K562 (cell line): ENCODE data around the gene CHST15. TPM values are rescaled to one million over a fixed set of nuclear protein-coding genes. Genes with fewer than 3 reads are reported as not detected.

ENCODE experiments used
- ATAC-seq: fragments of 200-7000 bp; cut with Tn5 transposase; 3 replicates; pipeline ENCODE4 v1.9.1; 2020; ENCODE audit warnings: moderate library complexity
- BruUV-seq: library from RNA; stranded (reverse); fragments of 400-500 nt; replicated peaks from 2 replicates; lab custom pipeline; 2021; lab: Mats Ljungman, UMichigan
- CTCF ChIA-PET: fragments of 300-600 bp; formaldehyde crosslinking; extraction: SDS; loops from one replicate; lab custom pipeline; 2021; ENCODE audit warnings: low intra/inter-chr PET ratio; lab: Yijun Ruan, JAX
- POLR2A ChIA-PET: fragments of 300-600, 350-650 bp; sonication (Branson Sonifier 250); formaldehyde crosslinking; extraction: SDS; loops from one replicate; lab custom pipeline; 2021; ENCODE audit warnings: antibody characterized with exemption, inconsistent platforms; lab: Yijun Ruan, JAX
- DNase-seq, 4 experiments: peaks; one replicate each; pipeline versions ENCODE4 v3.0.0 to v3.0.0-alpha.2; 2011 to 2018; ENCODE audit warnings: low spot score in 3 of 4, mixed read lengths in 3 of 4; ENCODE audit errors: extremely low read depth in 1 of 4
- FAIRE-seq: peaks from 2 replicates; lab custom pipeline; 2011; peaks lifted over from hg19 to GRCh38; lab: Jason Lieb, UNC
- H2AFZ ChIP-seq: 2 replicates; pipeline ENCODE4 v1.6.0; 2011; ENCODE audit warnings: low read depth, low read length, control low read depth, inconsistent platforms
- H3K27ac ChIP-seq: fragments of 200-600 bp; 3 replicates; pipeline ENCODE4 v1.8.0; 2011; ENCODE audit warnings: low read depth, mild to moderate bottlenecking, control low read depth, inconsistent platforms, low read length, moderate library complexity, mixed read lengths; ENCODE audit errors: extremely low read depth
- H3K27me3 ChIP-seq, 2 experiments: fragments of 300-600 bp in 1 of 2; 2 replicates in 1 of 2; 3 replicates in 1 of 2; pipeline versions ENCODE4 v1.6.0 to v1.8.0; 2011; ENCODE audit warnings: inconsistent platforms in 2 of 2, low read length in 2 of 2, mild to moderate bottlenecking in 1 of 2, mixed read lengths in 1 of 2, moderate library complexity in 1 of 2; ENCODE audit not compliant: control insufficient read depth in 2 of 2, insufficient read depth in 2 of 2
- H3K36me3 ChIP-seq: fragments of 300-600 bp; 3 replicates; pipeline ENCODE4 v1.8.0; 2011; ENCODE audit warnings: mild to moderate bottlenecking, low read length, inconsistent platforms; ENCODE audit not compliant: control insufficient read depth, insufficient read depth
- H3K4me1 ChIP-seq, 2 experiments: fragments of 200-600 bp in 1 of 2; replicated peaks in 1 of 2; 2 replicates in 1 of 2; 3 replicates in 1 of 2; pipeline versions ENCODE4 v1.5.1 to v1.8.0; 2011; ENCODE audit warnings: inconsistent platforms in 2 of 2, low read length in 2 of 2, mild to moderate bottlenecking in 1 of 2, mixed read lengths in 1 of 2, moderate library complexity in 1 of 2; ENCODE audit not compliant: control insufficient read depth in 2 of 2, insufficient read depth in 2 of 2
- H3K4me2 ChIP-seq: 2 replicates; pipeline ENCODE4 v1.6.1; 2011; ENCODE audit warnings: low read length, control low read depth, inconsistent platforms, mixed read lengths; ENCODE audit not compliant: insufficient read depth
- H3K4me3 ChIP-seq: fragments of 200-600 bp; sonication (generic), shearing (Covaris generic); 2 replicates; pipeline ENCODE4 v1.5.1; 2016; ENCODE audit warnings: control low read depth, inconsistent platforms
- H3K79me2 ChIP-seq: fragments of 200-600 bp; 3 replicates; pipeline ENCODE4 v1.8.0; 2011; ENCODE audit warnings: low read length, inconsistent platforms; ENCODE audit not compliant: control insufficient read depth, insufficient read depth
- H3K9ac ChIP-seq, 2 experiments: 2 replicates each; pipeline versions ENCODE4 v1.6.0 to v1.6.1; 2011; ENCODE audit warnings: low read depth in 2 of 2, low read length in 2 of 2, control low read depth in 1 of 2, inconsistent platforms in 1 of 2, mild to moderate bottlenecking in 1 of 2, mixed read lengths in 1 of 2; ENCODE audit not compliant: insufficient read depth in 1 of 2
- H3K9me1 ChIP-seq: one replicate; pipeline ENCODE4 v1.6.0; 2011; ENCODE audit warnings: inconsistent platforms, mild to moderate bottlenecking, low read length, moderate library complexity; ENCODE audit not compliant: control insufficient read depth, insufficient read depth
- H3K9me3 ChIP-seq: replicated peaks from 2 replicates; pipeline ENCODE4 v1.5.1; 2011; ENCODE audit warnings: low read depth, low read length, inconsistent platforms; ENCODE audit not compliant: control insufficient read depth, insufficient read depth
- H4K20me1 ChIP-seq: replicated peaks from 2 replicates; pipeline ENCODE4 v1.6.1; 2011; ENCODE audit warnings: low read length, inconsistent platforms, mixed read lengths; ENCODE audit not compliant: control insufficient read depth, insufficient read depth
- ELF4 ChIP-seq: fragments of 450-650 bp; formaldehyde crosslinking; IDR thresholded peaks from 2 replicates; pipeline ENCODE4 v1.4.0; 2022; ENCODE audit warnings: missing genetic modification characterization
- EP400 ChIP-seq: fragments of 450-650 bp; IDR thresholded peaks from 2 replicates; pipeline ENCODE4 v1.6.1; 2017; ENCODE audit warnings: antibody characterized with exemption, mild to moderate bottlenecking, moderate library complexity
- GTF2E2 ChIP-seq: fragments of 200-800 bp; sonication (Bioruptor generic); IDR thresholded peaks from 2 replicates; pipeline ENCODE4 v1.6.1; 2016; ENCODE audit warnings: missing genetic modification characterization, missing compliant biosample characterization
- ID3 ChIP-seq, 2 experiments: fragments of 250-450 bp in 1 of 2; fragments of 450-650 bp in 1 of 2; sonication (Bioruptor Pico) in 1 of 2; IDR thresholded peaks; 2 replicates each; pipeline versions ENCODE4 v1.6.1 to v1.8.0; 2016 to 2021; ENCODE audit warnings: mild to moderate bottlenecking in 2 of 2, moderate library complexity in 2 of 2, missing compliant biosample characterization in 1 of 2, missing genetic modification characterization in 1 of 2
- LEF1 ChIP-seq: fragments of 450-650 bp; IDR thresholded peaks from 2 replicates; pipeline ENCODE4 v1.6.1; 2016; ENCODE audit warnings: mild to moderate bottlenecking
- NCOA6 ChIP-seq: fragments of 450-650 bp; IDR thresholded peaks from 2 replicates; pipeline ENCODE4 v1.6.1; 2017; ENCODE audit warnings: mild to moderate bottlenecking
- NFIC ChIP-seq: fragments of 450-650 bp; IDR thresholded peaks from 2 replicates; pipeline ENCODE4 v1.6.1; 2017; ENCODE audit warnings: mild to moderate bottlenecking, inconsistent platforms
- NR2F6 ChIP-seq: fragments of 450-650 bp; formaldehyde crosslinking; IDR thresholded peaks from 2 replicates; pipeline ENCODE4 v1.4.0; 2020; ENCODE audit warnings: mild to moderate bottlenecking
- PYGO2 ChIP-seq: fragments of 450-650 bp; IDR thresholded peaks from 2 replicates; pipeline ENCODE4 v1.6.1; 2016; ENCODE audit warnings: mild to moderate bottlenecking, missing genetic modification characterization, moderate library complexity, missing compliant biosample characterization
- RFX1 ChIP-seq: fragments of 450-650 bp; IDR thresholded peaks from 2 replicates; pipeline ENCODE4 v1.6.1; 2016; ENCODE audit warnings: mild to moderate bottlenecking, moderate library complexity
- SIX5 ChIP-seq, 2 experiments: IDR thresholded peaks; 2 replicates each; pipeline ENCODE4 v1.6.1; 2011; ENCODE audit warnings: low read length in 2 of 2, borderline replicate concordance in 1 of 2, low read depth in 1 of 2, mild to moderate bottlenecking in 1 of 2, moderate library complexity in 1 of 2; ENCODE audit not compliant: insufficient read depth in 1 of 2
- STAG1 ChIP-seq: sonication (generic); formaldehyde crosslinking; IDR thresholded peaks from 2 replicates; pipeline ENCODE4 v1.5.0; 2020; ENCODE audit warnings: missing genetic modification reagents, borderline replicate concordance
- YBX1 ChIP-seq: fragments of 450-650 bp; IDR thresholded peaks from 2 replicates; pipeline ENCODE4 v1.7.1; 2016; ENCODE audit warnings: mild to moderate bottlenecking
- ZC3H4 ChIP-seq: sonication (generic); formaldehyde crosslinking; IDR thresholded peaks from 2 replicates; pipeline ENCODE4 v1.9.0; 2021; ENCODE audit warnings: missing genetic modification reagents, borderline replicate concordance
- WGBS: fragments of 100-300 bp; shearing (Covaris generic); methylation state at CpG from one replicate; pipeline ENCODE4 v1.1.6; 2016; ENCODE audit warnings: low coverage, mixed read lengths; ENCODE audit not compliant: insufficient coverage; ENCODE audit errors: missing lambda C conversion rate; 5-methylcytosine and 5-hydroxymethylcytosine counted together
- in situ Hi-C: fragments of 300-500 bp; cut with MboI; formaldehyde crosslinking; loops from 4 replicates; pipeline ENCODE4 v1.15.0; 2018; ENCODE audit warnings: inconsistent platforms, mixed read lengths
- intact Hi-C: fragments of 100-400 bp; cut with micrococcal nuclease; formaldehyde crosslinking; loops from 2 replicates; pipeline ENCODE4 v1.14.2; 2022
- polyA plus RNA-seq, 8 experiments: library from polyadenylated mRNA; depleted of rRNA in 4 of 8; stranded (reverse) in 5 of 8; unstranded in 3 of 8; fragments of >200 nt; fragmentation: Nextera tagmentation in 2 of 8; fragmentation: Illumina TruSeq in 1 of 8; extraction: Ambion mirVana in 2 of 8; extraction: Trizol in 1 of 8; gene quantifications; 2 replicates each; pipeline versions ENCODE4 v1.2.1 to v1.2.3, GENCODE V29; 2011 to 2014; ENCODE audit warnings: inconsistent platforms in 1 of 8, missing spikeins in 1 of 8
- total RNA-seq, 7 experiments: library from RNA; depleted of rRNA in 6 of 7; stranded (reverse); fragments of >200 nt in 6 of 7; fragmentation: Illumina TruSeq in 2 of 7; extraction: Trizol in 2 of 7; gene quantifications; 2 replicates each; pipeline versions ENCODE4 v1.2.1 to v1.2.3, GENCODE V29; 2011 to 2021; ENCODE audit warnings: low replicate concordance in 1 of 7
- TF ChIP-seq, protein P1 (sequence below): fragments of 450-650 bp; formaldehyde crosslinking; IDR thresholded peaks from 2 replicates; pipeline ENCODE4 v1.4.0; 2022; ENCODE audit warnings: missing genetic modification characterization

CHST15 gene
- total and polyA plus RNA-seq, 9 of the 15 experiments (the other 6 are each of a cell fraction or from before 2014, with no cell fraction given): 0.04 to 0.16 (median 0.08) TPM

DNA sequence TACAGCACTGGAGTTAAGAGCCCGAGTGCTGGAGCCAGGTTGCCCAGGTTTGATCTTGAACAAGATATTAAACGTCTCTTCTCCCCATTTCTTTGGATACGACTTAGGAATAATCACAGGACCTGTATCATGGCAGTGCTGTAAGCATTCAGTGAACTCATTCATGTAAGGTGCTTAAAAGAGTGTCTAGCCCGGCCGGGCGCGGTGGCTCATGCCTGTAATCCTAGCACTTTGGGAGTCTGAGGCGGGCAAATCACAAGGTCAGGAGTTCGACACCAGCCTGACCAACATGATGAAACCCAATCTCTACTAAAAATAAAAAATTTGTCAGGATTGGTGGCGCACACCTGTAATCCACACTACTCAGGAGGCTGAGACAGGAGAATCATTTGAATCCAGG lies 40.8 kb downstream of the CHST15 start (continued):
- TF ChIP-seq SIX5 (IDR thresholded peaks at IDR 0.05; ENCODE audit: borderline replicate concordance in 1 of 2, insufficient read depth in 1 of 2, low read depth in 1 of 2, low read length in 2 of 2) (no peak), RFX1 (no peak), LEF1 (no peak), STAG1 (CRISPR knock-in tag) (no peak)
- TF ChIP-seq, all 486 proteins: peak for 0

DNA sequence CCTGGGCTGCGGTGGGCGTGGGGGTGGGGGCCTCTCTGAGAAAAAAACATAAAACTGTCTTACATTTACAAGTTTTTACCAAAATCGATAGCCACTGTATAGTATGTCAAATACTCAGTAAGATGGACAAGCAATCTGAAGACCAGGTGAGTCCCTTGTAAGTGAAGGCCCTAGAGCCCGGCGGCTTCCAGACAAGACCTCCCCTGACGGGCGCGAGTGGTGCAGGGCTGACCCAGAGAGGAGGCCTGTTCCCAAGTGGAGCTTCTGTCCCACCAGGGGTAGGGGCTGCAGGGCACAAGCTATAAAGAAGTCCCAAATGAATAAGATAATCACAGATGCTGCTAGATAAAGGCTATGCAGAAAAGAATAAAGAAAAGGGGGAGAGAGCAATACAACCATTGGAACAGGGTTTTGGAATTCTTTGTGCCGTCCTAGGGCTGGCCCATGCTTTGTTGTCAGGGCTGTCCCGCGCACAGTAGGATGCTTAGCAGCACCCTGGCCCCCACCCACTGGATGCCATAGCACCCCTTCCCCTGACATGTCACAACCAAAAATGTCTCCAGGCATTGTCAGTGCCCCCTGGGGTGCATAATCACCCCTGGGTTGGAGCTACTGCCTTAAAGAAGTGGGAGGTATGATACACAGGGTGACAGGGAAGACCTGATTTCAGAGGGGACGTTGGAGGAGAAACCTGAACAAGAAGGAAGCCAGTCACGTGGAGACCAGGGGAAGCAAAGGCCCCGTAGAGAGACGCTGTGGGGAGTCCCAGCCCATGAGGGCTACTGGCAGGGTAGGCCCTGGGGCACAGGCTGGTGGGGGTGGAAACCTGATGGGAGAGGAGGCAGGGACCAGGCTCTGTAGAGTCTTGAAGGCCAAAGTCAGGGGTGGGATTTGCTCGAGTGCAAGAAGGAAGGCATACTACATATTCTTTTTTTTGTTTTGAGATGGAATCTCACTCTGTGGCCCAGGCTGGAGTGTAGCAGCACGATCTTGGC lies 43.1 kb downstream of the CHST15 start:
- no peaks in the 10 kb centered on the region for H3K9me3 ChIP-seq
- H3K4me2 ChIP-seq: no peak overlapping the region
- H3K79me2 ChIP-seq: no peaks in the 10 kb centered on the region
- no peak overlapping the region for H3K27ac ChIP-seq
- no peak overlapping the region for H2AFZ ChIP-seq
- H3K4me3 ChIP-seq: no peak overlapping the region
- no peak overlapping the region for H3K9ac ChIP-seq
- no peak for DNase-seq
- in situ Hi-C loops (no loop called here), intact Hi-C loops (no loop called here)
- no peaks in the 10 kb centered on the region for H3K36me3 ChIP-seq
- no peaks in the 10 kb centered on the region for H3K9me1 ChIP-seq
- no peak for FAIRE-seq
- peaks cover 2 to 21% of the 10 kb centered on the region in 2 experiments; a peak in 3 of 5 replicates for H3K27me3 ChIP-seq
- no peaks in the 10 kb centered on the region for H3K4me1 ChIP-seq
- no peaks in the 10 kb centered on the region for H4K20me1 ChIP-seq
- CTCF ChIA-PET: no interaction called here
- ATAC-seq: no peak
- POLR2A ChIA-PET: no interaction called here
- BruUV-seq: no TSS peak
- 0% methylated on average over 15 of the region's 17 CpGs for WGBS
- TF ChIP-seq STAG1 (CRISPR knock-in tag): no peak
- no peak for TF ChIP-seq NFIC
- no peak for TF ChIP-seq ID3 (CRISPR knock-in tag; IDR thresholded peaks at IDR 0.05)
- no peak for TF ChIP-seq ID3 (tag; IDR thresholded peaks at IDR 0.05)
- no peak for TF ChIP-seq ZC3H4
- TF ChIP-seq, protein P1, sequence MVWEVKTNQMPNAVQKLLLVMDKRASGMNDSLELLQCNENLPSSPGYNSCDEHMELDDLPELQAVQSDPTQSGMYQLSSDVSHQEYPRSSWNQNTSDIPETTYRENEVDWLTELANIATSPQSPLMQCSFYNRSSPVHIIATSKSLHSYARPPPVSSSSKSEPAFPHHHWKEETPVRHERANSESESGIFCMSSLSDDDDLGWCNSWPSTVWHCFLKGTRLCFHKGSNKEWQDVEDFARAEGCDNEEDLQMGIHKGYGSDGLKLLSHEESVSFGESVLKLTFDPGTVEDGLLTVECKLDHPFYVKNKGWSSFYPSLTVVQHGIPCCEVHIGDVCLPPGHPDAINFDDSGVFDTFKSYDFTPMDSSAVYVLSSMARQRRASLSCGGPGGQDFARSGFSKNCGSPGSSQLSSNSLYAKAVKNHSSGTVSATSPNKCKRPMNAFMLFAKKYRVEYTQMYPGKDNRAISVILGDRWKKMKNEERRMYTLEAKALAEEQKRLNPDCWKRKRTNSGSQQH (CRISPR knock-in tag): no peak
- no peak for TF ChIP-seq NR2F6 (CRISPR knock-in tag)
- no peak for TF ChIP-seq ELF4 (CRISPR knock-in tag)
- no peak for TF ChIP-seq EP400
- no peak for TF ChIP-seq GTF2E2 (tag)
- TF ChIP-seq YBX1: no peak
- no peak for TF ChIP-seq PYGO2 (tag)
- no peak for TF ChIP-seq NCOA6
